Parathyroid adenoma (tissue), 2 donors: Measurements from ENCODE around the gene PDE9A.
"Not testable (repeated sequence)": the region's sequence is repeated elsewhere in the genome, so short reads cannot be mapped to it uniquely, and the experiment has no call there.

Source experiments
- H2AFZ ChIP-seq: fragments of 300-600 bp; sonication (generic); one replicate; pipeline ENCODE4 v1.7.0; 2017; ENCODE audit warnings: antibody characterized with exemption, mild to moderate bottlenecking
- H3K27ac ChIP-seq: fragments of 300-600 bp; sonication (generic); one replicate; pipeline ENCODE4 v1.7.0; 2017
- H3K27me3 ChIP-seq: fragments of 300-600 bp; sonication (generic); one replicate; pipeline ENCODE4 v1.7.0; 2017; ENCODE audit warnings: low read length; ENCODE audit not compliant: control insufficient read depth, insufficient read depth
- H3K36me3 ChIP-seq: fragments of 300-600 bp; sonication (generic); one replicate; pipeline ENCODE4 v1.7.0; 2017; ENCODE audit warnings: low read length; ENCODE audit not compliant: control insufficient read depth, insufficient read depth
- H3K4me1 ChIP-seq: fragments of 300-600 bp; sonication (generic); one replicate; pipeline ENCODE4 v1.7.0; 2017; ENCODE audit warnings: control low read depth
- H3K4me2 ChIP-seq: fragments of 300-600 bp; sonication (generic); one replicate; pipeline ENCODE4 v1.7.0; 2017; ENCODE audit warnings: low read length
- H3K4me3 ChIP-seq: fragments of 300-600 bp; sonication (generic); one replicate; pipeline ENCODE4 v1.7.0; 2017; ENCODE audit warnings: low read depth, low read length
- H3K79me2 ChIP-seq: fragments of 300-600 bp; sonication (generic); one replicate; pipeline ENCODE4 v1.7.0; 2017; ENCODE audit warnings: control low read depth
- H3K9ac ChIP-seq: fragments of 300-600 bp; sonication (generic); one replicate; pipeline ENCODE4 v1.7.0; 2017; ENCODE audit warnings: mild to moderate bottlenecking
- H3K9me3 ChIP-seq: fragments of 300-600 bp; sonication (generic); one replicate; pipeline ENCODE4 v1.7.0; 2017; ENCODE audit warnings: low read length; ENCODE audit not compliant: control insufficient read depth
- CTCF ChIP-seq: fragments of 300-600 bp; sonication (generic); IDR thresholded peaks from one replicate; pipeline ENCODE4 v1.7.0; 2017; ENCODE audit warnings: antibody characterized with exemption, mild to moderate bottlenecking
- donor health status: primary hyperparathyroidism.

Gene PDE9A

GRCh38 chr21:42614811-42615351 lies 38.5 kb upstream of the PDE9A start:
- no peak for TF ChIP-seq CTCF
- H3K9ac ChIP-seq: no peak overlapping the region
- H3K4me2 ChIP-seq: peak overlapping the region; percentile 5
- no peak overlapping the region for H3K27ac ChIP-seq
- no peak overlapping the region for H2AFZ ChIP-seq
- no peaks in the 10 kb centered on the region for H3K36me3 ChIP-seq
- no peaks in the 10 kb centered on the region for H3K79me2 ChIP-seq
- H3K9me3 ChIP-seq: no peaks in the 10 kb centered on the region
- H3K4me1 ChIP-seq: no peaks in the 10 kb centered on the region
- no peaks in the 10 kb centered on the region for H3K27me3 ChIP-seq
- no peak overlapping the region for H3K4me3 ChIP-seq

- not testable (repeated sequence) for H3K36me3 ChIP-seq, H3K9me3 ChIP-seq, H3K9ac ChIP-seq, H3K27ac ChIP-seq, H3K27me3 ChIP-seq, H3K4me1 ChIP-seq, H3K4me3 ChIP-seq, H3K79me2 ChIP-seq, H2AFZ ChIP-seq
- peak overlapping the region; percentile 5 for H3K4me2 ChIP-seq
Measured at GRCh38 chr21:42615377-42615776, 38.0 kb upstream of the PDE9A start.

GRCh38 chr21:42615924-42616323 lies 37.5 kb upstream of the PDE9A start:
- Histone ChIP-seq H3K27ac (no peak overlapping the region), H3K36me3 (no peaks in the 10 kb centered on the region), H3K4me3 (no peak overlapping the region), H3K79me2 (no peaks in the 10 kb centered on the region), H3K27me3 (no peaks in the 10 kb centered on the region), H3K4me2 (no peak overlapping the region), H3K4me1 (no peaks in the 10 kb centered on the region), H2AFZ (no peak overlapping the region), H3K9me3 (no peaks in the 10 kb centered on the region), H3K9ac (no peak overlapping the region)
- no peak for TF ChIP-seq CTCF

GRCh38 chr21:42616446-42616845 lies 37.0 kb upstream of the PDE9A start:
- Histone ChIP-seq H3K4me2 (no peak overlapping the region), H3K4me1 (no peaks in the 10 kb centered on the region), H3K9me3 (no peaks in the 10 kb centered on the region), H3K9ac (no peak overlapping the region), H2AFZ (no peak overlapping the region), H3K4me3 (no peak overlapping the region), H3K27me3 (no peaks in the 10 kb centered on the region), H3K79me2 (no peaks in the 10 kb centered on the region), H3K36me3 (no peaks in the 10 kb centered on the region), H3K27ac (no peak overlapping the region)
- no peak for TF ChIP-seq CTCF

- H3K4me2 ChIP-seq: no peak overlapping the region
- no peak overlapping the region for H3K27ac ChIP-seq
- TF ChIP-seq CTCF: no peak
- no peaks in the 10 kb centered on the region for H3K79me2 ChIP-seq
- H3K4me3 ChIP-seq: no peak overlapping the region
- H3K4me1 ChIP-seq: no peaks in the 10 kb centered on the region
- H3K27me3 ChIP-seq: no peaks in the 10 kb centered on the region
- no peaks in the 10 kb centered on the region for H3K9me3 ChIP-seq
- no peak overlapping the region for H2AFZ ChIP-seq
- no peak overlapping the region for H3K9ac ChIP-seq
- no peaks in the 10 kb centered on the region for H3K36me3 ChIP-seq
Measured at GRCh38 chr21:42616941-42617340, 36.5 kb upstream of the PDE9A start.
